Thymus (tissue), 11 donors: ENCODE measurements around the gene LRRC75A. TPM values are rescaled to one million over a fixed set of nuclear protein-coding genes. Genes with fewer than 3 reads are reported as not detected.

Experiments used
- DNase-seq, 9 donors: peaks; one replicate each; pipeline ENCODE4 v3.0.0-alpha.2; 2013; ENCODE audit warnings: low spot score in 9 of 9, low read depth in 6 of 9, missing footprints in 1 of 9
- H3K27ac ChIP-seq, 2 donors: one replicate each; pipeline ENCODE4 v1.5.1; 2013; ENCODE audit warnings: control low read depth in 1 of 2, low read depth in 1 of 2, low read length in 1 of 2, mild to moderate bottlenecking in 1 of 2, moderate library complexity in 1 of 2
- H3K27me3 ChIP-seq, 2 donors: one replicate each; pipeline ENCODE4 v1.5.1; 2013; ENCODE audit warnings: low read length in 1 of 2; ENCODE audit not compliant: control insufficient read depth in 2 of 2, insufficient read depth in 1 of 2
- H3K36me3 ChIP-seq, 2 donors: one replicate each; pipeline ENCODE4 v1.5.1; 2013; ENCODE audit warnings: low read length in 1 of 2, mild to moderate bottlenecking in 1 of 2, moderate library complexity in 1 of 2; ENCODE audit not compliant: control insufficient read depth in 2 of 2, insufficient read depth in 2 of 2
- H3K4me1 ChIP-seq, 2 donors: one replicate each; pipeline ENCODE4 v1.5.1; 2013; ENCODE audit warnings: low read length in 2 of 2; ENCODE audit not compliant: control insufficient read depth in 2 of 2, insufficient read depth in 2 of 2
- H3K4me3 ChIP-seq, 2 donors: one replicate each; pipeline ENCODE4 v1.5.1; 2013; ENCODE audit warnings: low read length in 2 of 2, control low read depth in 1 of 2, mild to moderate bottlenecking in 1 of 2
- H3K9me3 ChIP-seq, 2 donors: one replicate each; pipeline ENCODE4 v1.5.1; 2013; ENCODE audit warnings: low read length in 1 of 2, mild to moderate bottlenecking in 1 of 2; ENCODE audit not compliant: control insufficient read depth in 2 of 2, insufficient read depth in 1 of 2
- WGBS: extraction: QIAGEN DNeasy Blood & Tissue Kit; methylation state at CpG from one replicate; pipeline ENCODE4 v1.1.7; 2013; 5-methylcytosine and 5-hydroxymethylcytosine counted together
- polyA plus RNA-seq: library from polyadenylated mRNA; stranded (reverse); fragments of 200-250 nt; gene quantifications from one replicate; pipeline ENCODE4 v1.2.3, GENCODE V29; 2013
- total RNA-seq: library from RNA; stranded (reverse); fragments of 120-200 nt; gene quantifications from one replicate; pipeline ENCODE4 v1.2.4, GENCODE V29; 2013
- donor health status: healthy.

LRRC75A gene
- total and polyA plus RNA-seq, 2 donors, result 1.6 to 2.1 TPM

DNA sequence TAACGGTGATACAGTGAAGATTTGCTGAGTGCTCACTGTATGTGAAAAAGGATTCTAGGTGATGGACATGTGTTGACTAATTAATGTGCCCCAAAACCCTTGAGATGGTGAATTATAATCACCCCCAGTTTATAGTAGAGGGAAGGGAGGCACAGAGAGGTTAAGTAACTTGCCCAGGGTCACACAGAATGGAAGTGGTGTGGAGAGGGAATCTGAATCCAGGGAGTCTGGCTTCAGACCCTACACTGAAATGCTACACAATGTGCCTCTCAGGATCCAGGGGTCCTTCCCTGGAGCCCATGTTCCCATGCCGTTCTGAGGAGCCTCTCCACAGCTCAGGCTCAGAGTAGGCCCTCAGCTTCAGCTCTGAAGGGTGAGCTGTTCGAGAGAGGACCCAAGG lies 65.0 kb downstream of the LRRC75A start:
- no peak for DNase-seq
- Histone ChIP-seq H3K36me3 (peaks cover 58 to 59% of the 10 kb centered on the region in 2 donors), H3K27me3 (no peaks in the 10 kb centered on the region), H3K4me1 (peaks cover 0 to 6% of the 10 kb centered on the region in 2 donors), H3K27ac (no peak overlapping the region), H3K4me3 (no peak overlapping the region), H3K9me3 (peaks cover 0 to under 1% of the 10 kb centered on the region in 2 donors)
- 100% methylated on average over 3 of the region's 3 CpGs for WGBS

- Histone ChIP-seq H3K27me3 (no peaks in the 10 kb centered on the region), H3K36me3 (peaks cover 53 to 55% of the 10 kb centered on the region in 2 donors), H3K27ac (no peak overlapping the region), H3K9me3 (no peaks in the 10 kb centered on the region), H3K4me1 (peaks cover 0 to 6% of the 10 kb centered on the region in 2 donors), H3K4me3 (no peak overlapping the region)
- 98% methylated on average over 20 of the region's 20 CpGs for WGBS
- no peak for DNase-seq
These were observed 66.0 kb downstream of the LRRC75A start for GRCh38 chr17:16425698-16426659.

GRCh38 chr17:16425202-16425601 lies 66.8 kb downstream of the LRRC75A start:
- Histone ChIP-seq H3K27me3 (no peaks in the 10 kb centered on the region), H3K9me3 (no peaks in the 10 kb centered on the region), H3K36me3 (peaks cover 50 to 56% of the 10 kb centered on the region in 2 donors), H3K27ac (no peak overlapping the region), H3K4me3 (no peak overlapping the region), H3K4me1 (peaks cover 0 to 6% of the 10 kb centered on the region in 2 donors)
- 97% methylated on average over 6 of the region's 6 CpGs for WGBS
- DNase-seq, result no peak

DNA sequence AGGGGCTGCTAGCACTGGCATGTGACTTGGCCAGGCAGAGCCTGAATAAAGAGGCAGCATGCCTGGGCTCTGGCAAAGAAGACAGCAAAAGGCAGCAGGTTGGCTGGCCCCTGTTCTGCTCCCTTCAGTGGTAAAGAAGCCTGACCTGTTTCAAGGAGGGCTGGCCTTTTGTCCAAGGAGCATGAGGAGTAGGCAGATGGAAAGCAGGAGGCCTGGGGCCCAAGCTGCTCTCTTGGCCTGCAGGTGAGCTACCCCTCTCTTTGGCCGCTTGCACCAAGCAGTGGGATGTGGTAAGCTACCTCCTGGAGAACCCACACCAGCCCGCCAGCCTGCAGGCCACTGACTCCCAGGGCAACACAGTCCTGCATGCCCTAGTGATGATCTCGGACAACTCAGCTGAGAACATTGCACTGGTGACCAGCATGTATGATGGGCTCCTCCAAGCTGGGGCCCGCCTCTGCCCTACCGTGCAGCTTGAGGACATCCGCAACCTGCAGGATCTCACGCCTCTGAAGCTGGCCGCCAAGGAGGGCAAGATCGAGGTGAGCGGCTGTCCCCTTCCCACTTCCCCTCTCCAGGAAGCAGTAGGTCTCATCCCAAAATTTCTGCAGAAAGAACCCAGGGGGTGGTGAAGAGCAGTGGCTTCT lies 68.6 kb downstream of the LRRC75A start:
- Histone ChIP-seq H3K27me3 (no peaks in the 10 kb centered on the region), H3K36me3 (peaks cover 54 to 58% of the 10 kb centered on the region in 2 donors), H3K4me1 (peaks cover 5 to 8% of the 10 kb centered on the region in 2 donors), H3K4me3 (no peak overlapping the region), H3K9me3 (no peaks in the 10 kb centered on the region), H3K27ac (no peak overlapping the region)
- DNase-seq, result no peak
- WGBS, result 98% methylated on average over 10 of the region's 10 CpGs

GRCh38 chr17:16422416-16422815 lies 69.6 kb downstream of the LRRC75A start:
- Histone ChIP-seq H3K27ac (no peak overlapping the region), H3K4me3 (no peak overlapping the region), H3K4me1 (peaks cover 5 to 13% of the 10 kb centered on the region in 2 donors), H3K9me3 (no peaks in the 10 kb centered on the region), H3K27me3 (no peaks in the 10 kb centered on the region), H3K36me3 (peaks cover 56 to 58% of the 10 kb centered on the region in 2 donors)
- DNase-seq, result no peak
- WGBS, result 96% methylated on average over 7 of the region's 7 CpGs

DNA sequence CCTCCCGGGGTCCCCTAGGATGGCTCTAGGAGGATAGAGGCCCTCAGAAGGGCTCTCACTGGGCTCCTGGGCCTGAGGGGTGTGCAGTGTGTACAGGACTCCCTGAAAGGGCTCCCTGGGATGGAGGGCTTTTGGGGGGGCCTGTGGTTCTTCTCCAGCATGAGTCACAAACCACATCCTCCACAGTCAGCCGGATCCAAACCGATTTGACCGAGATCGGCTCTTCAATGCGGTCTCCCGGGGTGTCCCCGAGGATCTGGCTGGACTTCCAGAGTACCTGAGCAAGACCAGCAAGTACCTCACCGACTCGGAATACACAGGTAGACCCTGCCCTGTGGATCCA lies 72.1 kb downstream of the LRRC75A start:
- peaks cover 14 to 34% of the 10 kb centered on the region in 2 donors for H3K4me1 ChIP-seq
- WGBS, result 41% methylated on average over 10 of the region's 10 CpGs
- H3K27me3 ChIP-seq, result no peaks in the 10 kb centered on the region
- H3K9me3 ChIP-seq, result no peaks in the 10 kb centered on the region
- H3K27ac ChIP-seq, result no peak overlapping the region
- DNase-seq, result no peak
- H3K36me3 ChIP-seq, result peaks cover 35 to 38% of the 10 kb centered on the region in 2 donors
- H3K4me3 ChIP-seq, result no peak overlapping the region

DNA sequence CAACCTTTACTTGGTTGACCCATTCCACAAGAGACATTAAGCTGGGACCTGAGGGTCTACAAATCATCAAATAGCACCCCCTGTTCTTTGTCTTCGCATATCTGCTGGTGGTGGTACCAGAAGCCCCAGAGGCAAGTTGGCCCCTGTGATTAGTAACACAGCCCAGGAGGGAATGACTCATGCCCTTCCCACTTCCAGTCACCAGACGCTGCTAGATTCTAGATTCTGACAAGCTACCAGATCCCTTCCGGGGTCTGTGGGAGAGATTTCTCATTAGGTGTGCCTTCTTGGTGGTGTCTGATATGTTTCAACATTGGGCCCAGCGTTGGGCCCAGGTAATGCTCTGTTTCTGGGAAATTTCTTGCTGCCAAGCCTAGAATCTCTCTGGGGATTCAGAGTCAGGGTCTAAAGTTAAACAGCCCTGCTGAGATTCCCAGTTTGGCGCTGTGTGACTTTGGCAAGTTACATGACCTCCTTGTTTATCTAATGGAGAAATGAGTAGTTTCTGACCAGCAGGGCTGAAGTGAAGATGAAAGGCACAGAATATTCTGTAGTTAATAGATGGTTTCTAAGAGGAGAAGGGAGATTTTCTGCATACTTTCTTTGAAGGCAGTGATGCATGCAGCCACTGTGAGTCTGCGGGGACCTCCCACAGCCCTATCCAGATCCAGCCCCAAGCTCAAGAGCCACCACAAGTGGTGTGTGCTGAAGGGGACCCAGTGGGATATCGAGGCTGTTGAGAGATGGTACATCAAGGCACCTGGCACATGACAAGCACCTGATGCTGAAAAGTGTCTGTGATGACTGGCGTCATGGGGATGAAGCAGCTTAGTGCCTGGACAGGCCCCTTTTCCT lies 72.7 kb downstream of the LRRC75A start:
- Histone ChIP-seq H3K36me3 (peaks cover 35 to 38% of the 10 kb centered on the region in 2 donors), H3K4me3 (no peak overlapping the region), H3K27ac (no peak overlapping the region), H3K27me3 (no peaks in the 10 kb centered on the region), H3K4me1 (peaks cover 16 to 37% of the 10 kb centered on the region in 2 donors), H3K9me3 (no peaks in the 10 kb centered on the region)
- WGBS, result 88% methylated on average over 8 of the region's 8 CpGs
- no peak for DNase-seq

- H3K4me1 ChIP-seq, result peaks cover 16 to 37% of the 10 kb centered on the region in 2 donors
- no peak overlapping the region for H3K27ac ChIP-seq
- H3K4me3 ChIP-seq, result no peak overlapping the region
- H3K36me3 ChIP-seq, result peaks cover 34 to 38% of the 10 kb centered on the region in 2 donors
- no peaks in the 10 kb centered on the region for H3K9me3 ChIP-seq
- DNase-seq, result no peak
- 85% methylated on average over 2 of the region's 2 CpGs for WGBS
- H3K27me3 ChIP-seq, result no peaks in the 10 kb centered on the region
These were observed 73.3 kb downstream of the LRRC75A start for GRCh38 chr17:16418685-16419068.
